SU-DHL-6 (cell line): ENCODE data around the gene CTDSP1.

Experiments used
- CTCF ChIP-seq: fragments of 200-600 bp; sonication (generic); IDR thresholded peaks from one replicate; pipeline ENCODE4 v1.5.1; 2017; ENCODE audit warnings: antibody characterized with exemption, mild to moderate bottlenecking, low read length, moderate library complexity; ENCODE audit not compliant: insufficient read depth, poor library complexity, severe bottlenecking
- EZH2phosphoT487 ChIP-seq: fragments of 200-600 bp; sonication (generic), shearing (Covaris generic); conservative IDR thresholded peaks from 2 replicates; pipeline ENCODE4 v1.6.1; 2018; ENCODE audit warnings: mild to moderate bottlenecking, antibody characterized with exemption, low read length, moderate library complexity, mixed read lengths

GRCh38 chr2:218395456-218395825 lies 4.2 kb upstream of the CTDSP1 start:
- TF ChIP-seq CTCF (no peak), EZH2phosphoT487 (no peak)
